ENCODE results near the gene BTBD9.

GRCh38 chr6:38554014-38554413 lies 85.7 kb downstream of the BTBD9 start:
- TF ChIP-seq POLR2A (IDR thresholded peaks at IDR 0.05; ENCODE audit: low read length) = no peak
- TF ChIP-seq GATA1 (IDR thresholded peaks at IDR 0.05; ENCODE audit: low read depth, low read length) = no peak

All from erythroblast (primary cell).